GM23338 (cell line): ENCODE measurements around the gene FASLG. TPM values are rescaled to one million over a fixed set of nuclear protein-coding genes. Genes with fewer than 3 reads are reported as not detected.

Experiments used
- ATAC-seq: fragments of 200-7000 bp; cut with Tn5 transposase; 3 replicates; pipeline ENCODE4 v1.9.1; 2020
- DNase-seq: peaks from one replicate; pipeline ENCODE4 v3.0.0-alpha.2; 2015; ENCODE audit warnings: low spot score
- H2AFZ ChIP-seq: fragments of 200-600 bp; sonication (generic); 2 replicates; pipeline ENCODE4 v1.8.0; 2016; ENCODE audit warnings: antibody characterized with exemption, mild to moderate bottlenecking, moderate library complexity
- H3F3A ChIP-seq: fragments of 200-600 bp; sonication (generic); replicated peaks from 2 replicates; pipeline ENCODE4 v1.8.0; 2017; ENCODE audit warnings: antibody characterized with exemption, mixed run types, low read depth
- H3K27ac ChIP-seq: fragments of 200-600 bp; sonication (generic); 2 replicates; pipeline ENCODE4 v1.6.1; 2016; ENCODE audit warnings: low read depth
- H3K27me3 ChIP-seq: fragments of 200-600 bp; sonication (generic); 2 replicates; pipeline ENCODE4 v1.8.0; 2016; ENCODE audit warnings: mild to moderate bottlenecking, mixed run types, moderate library complexity; ENCODE audit not compliant: insufficient read depth
- H3K36me3 ChIP-seq: fragments of 200-600 bp; sonication (generic); 2 replicates; pipeline ENCODE4 v1.8.0; 2016; ENCODE audit warnings: mild to moderate bottlenecking; ENCODE audit not compliant: insufficient read depth
- H3K4me1 ChIP-seq: fragments of 200-600 bp; sonication (generic); 2 replicates; pipeline ENCODE4 v1.8.0; 2016; ENCODE audit warnings: mild to moderate bottlenecking, moderate library complexity; ENCODE audit not compliant: insufficient read depth
- H3K4me2 ChIP-seq: fragments of 200-600 bp; sonication (generic); 2 replicates; pipeline ENCODE4 v1.7.1; 2017; ENCODE audit warnings: mixed run types
- H3K4me3 ChIP-seq: fragments of 200-600 bp; sonication (generic); 2 replicates; pipeline ENCODE4 v1.6.1; 2016; ENCODE audit warnings: mixed run types
- H3K79me2 ChIP-seq: fragments of 200-600 bp; sonication (generic); replicated peaks from 2 replicates; pipeline ENCODE4 v1.8.0; 2017; ENCODE audit warnings: mild to moderate bottlenecking; ENCODE audit not compliant: insufficient read depth
- H3K9me2 ChIP-seq: fragments of 200-600 bp; sonication (generic); 2 replicates; pipeline ENCODE4 v1.8.0; 2017; ENCODE audit not compliant: insufficient read depth
- H4K20me1 ChIP-seq: fragments of 200-600 bp; sonication (generic); replicated peaks from 2 replicates; pipeline ENCODE4 v1.8.0; 2017; ENCODE audit warnings: mild to moderate bottlenecking; ENCODE audit not compliant: insufficient read depth
- H3K27ac Mint-ChIP-seq: 2 replicates; pipeline ENCODE4 v1.8.0; 2020; ENCODE audit warnings: inconsistent platforms, mild to moderate bottlenecking, moderate library complexity, mixed read lengths
- H3K27me3 Mint-ChIP-seq: 3 replicates; pipeline ENCODE4 v1.8.0; 2022; ENCODE audit warnings: low read depth, mild to moderate bottlenecking, moderate library complexity, mixed read lengths, inconsistent platforms; ENCODE audit not compliant: insufficient read depth, poor library complexity
- H3K36me3 Mint-ChIP-seq: 3 replicates; pipeline ENCODE4 v1.8.0; 2021; ENCODE audit warnings: low read depth, mild to moderate bottlenecking, inconsistent platforms, moderate library complexity, mixed read lengths
- H3K4me1 Mint-ChIP-seq: 3 replicates; pipeline ENCODE4 v1.8.0; 2020; ENCODE audit warnings: mild to moderate bottlenecking, inconsistent platforms, mixed read lengths
- H3K4me3 Mint-ChIP-seq: 3 replicates; pipeline ENCODE4 v1.8.0; 2021; ENCODE audit warnings: moderate library complexity, mild to moderate bottlenecking, inconsistent platforms, mixed read lengths
- H3K9me3 Mint-ChIP-seq: 3 replicates; pipeline ENCODE4 v1.8.0; 2020; ENCODE audit warnings: moderate library complexity, mild to moderate bottlenecking, inconsistent platforms, mixed read lengths
- CREB1 ChIP-seq: fragments of 250-450 bp; sonication (Bioruptor Pico); IDR thresholded peaks from 2 replicates; pipeline ENCODE4 v1.5.0; 2020; ENCODE audit warnings: low read depth, mild to moderate bottlenecking, moderate library complexity
- ETS1 ChIP-seq: IDR thresholded peaks from 2 replicates; pipeline ENCODE4 v1.6.1; 2016; ENCODE audit warnings: antibody characterized with exemption
- EZH2 ChIP-seq: fragments of 200-600 bp; sonication (generic); IDR thresholded peaks from one replicate; pipeline ENCODE4 v1.8.0; 2017; ENCODE audit warnings: antibody characterized with exemption, mild to moderate bottlenecking, low read depth; ENCODE audit not compliant: unreplicated experiment
- EZH2phosphoT487 ChIP-seq: fragments of 200-600 bp; sonication (generic); IDR thresholded peaks from one replicate; pipeline ENCODE4 v1.8.1; 2018; ENCODE audit warnings: antibody characterized with exemption; ENCODE audit not compliant: unreplicated experiment
- JUNB ChIP-seq: IDR thresholded peaks from one replicate; pipeline ENCODE4 v1.6.1; 2016; ENCODE audit warnings: antibody characterized with exemption; ENCODE audit not compliant: unreplicated experiment
- NANOG ChIP-seq: IDR thresholded peaks from 2 replicates; pipeline ENCODE4 v1.6.1; 2016; ENCODE audit warnings: antibody characterized with exemption, borderline replicate concordance
- POLR2AphosphoS5 ChIP-seq: IDR thresholded peaks from 2 replicates; pipeline ENCODE4 v1.6.1; 2016; ENCODE audit warnings: antibody characterized with exemption, low read depth
- REST ChIP-seq: IDR thresholded peaks from one replicate; pipeline ENCODE4 v1.6.1; 2018; ENCODE audit warnings: antibody characterized with exemption; ENCODE audit not compliant: unreplicated experiment
- STAT1 ChIP-seq: IDR thresholded peaks from one replicate; pipeline ENCODE4 v1.6.1; 2016; ENCODE audit warnings: antibody characterized with exemption; ENCODE audit not compliant: unreplicated experiment
- ZNF114 ChIP-seq: fragments of 250-450 bp; sonication (Bioruptor Pico); IDR thresholded peaks from 2 replicates; pipeline ENCODE4 v1.5.0; 2020; ENCODE audit warnings: mild to moderate bottlenecking, moderate library complexity
- ZNF331 ChIP-seq: fragments of 250-450 bp; sonication (Bioruptor Pico); IDR thresholded peaks from 2 replicates; pipeline ENCODE4 v1.5.0; 2020; ENCODE audit warnings: low read depth, mild to moderate bottlenecking, moderate library complexity
- ZNF462 ChIP-seq: fragments of 250-450 bp; sonication (Bioruptor Pico); IDR thresholded peaks from 2 replicates; pipeline ENCODE4 v1.5.0; 2020; ENCODE audit warnings: mild to moderate bottlenecking, moderate library complexity
- polyA plus RNA-seq: library from polyadenylated mRNA; unstranded; fragments of >200 nt; fragmentation: Nextera tagmentation; extraction: Ambion mirVana; gene quantifications from 2 replicates; pipeline ENCODE4 v1.2.1, GENCODE V29; 2016
- total RNA-seq: library from RNA; depleted of rRNA; stranded (reverse); fragments of >200 nt; shearing (Covaris generic); gene quantifications from 2 replicates; pipeline ENCODE4 v1.2.3, GENCODE V29; 2014
- TF ChIP-seq, protein P1 (sequence below), 2 experiments: fragments of 200-600 bp in 1 of 2; sonication (generic) in 1 of 2; conservative IDR thresholded peaks; 2 replicates each; pipeline versions ENCODE4 v1.5.1 to v1.6.1; 2016 to 2017; ENCODE audit warnings: antibody characterized with exemption in 2 of 2, low read depth in 2 of 2, mild to moderate bottlenecking in 2 of 2, moderate library complexity in 1 of 2

The FASLG gene
- total and polyA plus RNA-seq, 2 experiments from 2014 or later: not detected

- H3K27me3 Mint-ChIP-seq: no peaks in the 10 kb centered on the region
- TF ChIP-seq JUNB: no peak
- TF ChIP-seq EZH2phosphoT487: no peak
- no peak for TF ChIP-seq NANOG
- no peak for TF ChIP-seq ZNF462 (CRISPR knock-in tag)
- TF ChIP-seq STAT1: no peak
- TF ChIP-seq CREB1 (CRISPR knock-in tag): no peak
- TF ChIP-seq ZNF114 (CRISPR knock-in tag): no peak
- TF ChIP-seq ZNF331: no peak
- TF ChIP-seq EZH2: no peak
- no peak for TF ChIP-seq REST
- TF ChIP-seq POLR2AphosphoS5: no peak
- TF ChIP-seq, protein P1, sequence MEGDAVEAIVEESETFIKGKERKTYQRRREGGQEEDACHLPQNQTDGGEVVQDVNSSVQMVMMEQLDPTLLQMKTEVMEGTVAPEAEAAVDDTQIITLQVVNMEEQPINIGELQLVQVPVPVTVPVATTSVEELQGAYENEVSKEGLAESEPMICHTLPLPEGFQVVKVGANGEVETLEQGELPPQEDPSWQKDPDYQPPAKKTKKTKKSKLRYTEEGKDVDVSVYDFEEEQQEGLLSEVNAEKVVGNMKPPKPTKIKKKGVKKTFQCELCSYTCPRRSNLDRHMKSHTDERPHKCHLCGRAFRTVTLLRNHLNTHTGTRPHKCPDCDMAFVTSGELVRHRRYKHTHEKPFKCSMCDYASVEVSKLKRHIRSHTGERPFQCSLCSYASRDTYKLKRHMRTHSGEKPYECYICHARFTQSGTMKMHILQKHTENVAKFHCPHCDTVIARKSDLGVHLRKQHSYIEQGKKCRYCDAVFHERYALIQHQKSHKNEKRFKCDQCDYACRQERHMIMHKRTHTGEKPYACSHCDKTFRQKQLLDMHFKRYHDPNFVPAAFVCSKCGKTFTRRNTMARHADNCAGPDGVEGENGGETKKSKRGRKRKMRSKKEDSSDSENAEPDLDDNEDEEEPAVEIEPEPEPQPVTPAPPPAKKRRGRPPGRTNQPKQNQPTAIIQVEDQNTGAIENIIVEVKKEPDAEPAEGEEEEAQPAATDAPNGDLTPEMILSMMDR (conservative IDR thresholded peaks at IDR 0.05; ENCODE audit: low read depth in 2 of 2): no peak
- no peak for TF ChIP-seq ETS1
- peaks cover under 1% of the 10 kb centered on the region for H3K4me1 Mint-ChIP-seq
- H3K4me3 ChIP-seq: no peak overlapping the region
- H3K4me3 Mint-ChIP-seq: no peak overlapping the region
- no peaks in the 10 kb centered on the region for H4K20me1 ChIP-seq
- no peaks in the 10 kb centered on the region for H3K36me3 Mint-ChIP-seq
- no peaks in the 10 kb centered on the region for H3F3A ChIP-seq
- no peaks in the 10 kb centered on the region for H3K4me1 ChIP-seq
- ATAC-seq: no peak
- H3K27ac ChIP-seq: no peak overlapping the region
- no peak overlapping the region for H2AFZ ChIP-seq
- H3K79me2 ChIP-seq: no peaks in the 10 kb centered on the region
- no peak overlapping the region for H3K4me2 ChIP-seq
- no peaks in the 10 kb centered on the region for H3K36me3 ChIP-seq
- H3K9me3 Mint-ChIP-seq: no peaks in the 10 kb centered on the region
- no peak for DNase-seq
- H3K27me3 ChIP-seq: no peaks in the 10 kb centered on the region
- no peak overlapping the region for H3K27ac Mint-ChIP-seq
- no peaks in the 10 kb centered on the region; the same call in none of the 2 replicates for H3K9me2 ChIP-seq
Observed at GRCh38 chr1:172671591-172671990, 12.7 kb downstream of the FASLG start.
